H1 (cell line): ENCODE measurements around the gene MYDGF. TPM values are rescaled to one million over a fixed set of nuclear protein-coding genes. Genes with fewer than 3 reads are reported as not detected.

Experiments used
- CTCF ChIA-PET: fragments of 300-600 bp; sonication (Branson Sonifier 250); formaldehyde crosslinking; loops from one replicate; lab custom pipeline; 2021; ENCODE audit not compliant: partially characterized antibody; lab: Charles Lee
- POLR2A ChIA-PET: fragments of 300-600 bp; sonication (Branson Sonifier 250); formaldehyde crosslinking; loops from one replicate; lab custom pipeline; 2021; ENCODE audit warnings: inconsistent platforms; ENCODE audit not compliant: partially characterized antibody; lab: Charles Lee
- DNase-seq, 2 experiments: peaks; one replicate each; pipeline versions ENCODE4 v3.0.0 to v3.0.0-alpha.2; 2010 to 2022; ENCODE audit warnings: low spot score in 2 of 2, low read depth in 1 of 2, mixed read lengths in 1 of 2
- FAIRE-seq: peaks from 2 replicates; lab custom pipeline; 2011; peaks lifted over from hg19 to GRCh38; lab: Jason Lieb, UNC
- H2AFZ ChIP-seq: 2 replicates; pipeline ENCODE4 v1.8.1; 2012; ENCODE audit warnings: low read length, inconsistent platforms
- H2AK5ac ChIP-seq: 2 replicates; pipeline ENCODE4 v1.6.1; 2013; ENCODE audit warnings: low read depth, low read length
- H2BK120ac ChIP-seq: replicated peaks from 2 replicates; pipeline ENCODE3; 2013; ENCODE audit warnings: low read depth, low read length, inconsistent platforms
- H2BK12ac ChIP-seq: 2 replicates; pipeline ENCODE4 v1.6.1; 2013; ENCODE audit warnings: low read depth, low read length
- H2BK15ac ChIP-seq: 2 replicates; pipeline ENCODE4 v1.6.1; 2013; ENCODE audit warnings: low read length
- H2BK20ac ChIP-seq: 2 replicates; pipeline ENCODE4 v1.6.1; 2013; ENCODE audit warnings: low read length
- H2BK5ac ChIP-seq: 2 replicates; pipeline ENCODE4 v1.6.1; 2013; ENCODE audit warnings: low read depth, low read length
- H3K14ac ChIP-seq: 2 replicates; pipeline ENCODE4 v1.6.1; 2013; ENCODE audit warnings: inconsistent platforms; ENCODE audit not compliant: insufficient read length
- H3K18ac ChIP-seq: 2 replicates; pipeline ENCODE4 v1.6.1; 2013; ENCODE audit warnings: low read length; ENCODE audit errors: extremely low read depth
- H3K23ac ChIP-seq: 2 replicates; pipeline ENCODE4 v1.6.1; 2013; ENCODE audit warnings: inconsistent platforms; ENCODE audit not compliant: insufficient read length
- H3K23me2 ChIP-seq: 2 replicates; pipeline ENCODE4 v1.6.1; 2013; ENCODE audit warnings: low read depth, low read length
- H3K27ac ChIP-seq: 2 replicates; pipeline ENCODE4 v1.6.1; 2011; ENCODE audit warnings: low read depth, low read length, inconsistent platforms
- H3K27me3 ChIP-seq, 4 experiments: replicated peaks in 1 of 4; 1 replicate in 1 of 4; 2 replicates in 3 of 4; pipeline versions ENCODE4 v1.6.1 to v1.8.1; 2011 to 2013; ENCODE audit warnings: low read length in 3 of 4, mild to moderate bottlenecking in 3 of 4, inconsistent platforms in 2 of 4, mixed read lengths in 2 of 4, moderate library complexity in 1 of 4; ENCODE audit not compliant: control insufficient read depth in 3 of 4, insufficient read depth in 3 of 4; ENCODE audit errors: extremely low read depth in 1 of 4
- H3K36me3 ChIP-seq, 4 experiments: 2 replicates each; pipeline versions ENCODE4 v1.6.1 to v1.8.1; 2011 to 2013; ENCODE audit warnings: mild to moderate bottlenecking in 4 of 4, low read length in 3 of 4, moderate library complexity in 2 of 4, control low read depth in 1 of 4, inconsistent platforms in 1 of 4; ENCODE audit not compliant: insufficient read depth in 4 of 4, control insufficient read depth in 2 of 4
- H3K4ac ChIP-seq: replicated peaks from 2 replicates; pipeline ENCODE3; 2013; ENCODE audit warnings: low read length, low read depth, mixed read lengths, inconsistent platforms; ENCODE audit not compliant: insufficient read length
- H3K4me1 ChIP-seq, 4 experiments: replicated peaks in 1 of 4; 1 replicate in 1 of 4; 2 replicates in 3 of 4; pipeline versions ENCODE4 v1.6.1 to v1.8.1; 2011 to 2013; ENCODE audit warnings: low read length in 3 of 4, inconsistent platforms in 2 of 4, mixed read lengths in 1 of 4; ENCODE audit not compliant: insufficient read depth in 4 of 4, control insufficient read depth in 3 of 4
- H3K4me2 ChIP-seq, 2 experiments: 2 replicates each; pipeline versions ENCODE4 v1.6.1 to v1.8.1; 2011 to 2013; ENCODE audit warnings: low read depth in 2 of 2, low read length in 2 of 2, control low read depth in 1 of 2, inconsistent platforms in 1 of 2, mild to moderate bottlenecking in 1 of 2; ENCODE audit not compliant: insufficient read depth in 1 of 2
- H3K4me3 ChIP-seq, 4 experiments: fragments of 200-600, 300-600 bp in 1 of 4; sonication (generic), shearing (Covaris generic), sonication (Bioruptor Twin) in 1 of 4; 2 replicates each; pipeline versions ENCODE4 v1.5.1 to v1.8.1; 2011 to 2016; ENCODE audit warnings: low read length in 4 of 4, low read depth in 3 of 4, control low read depth in 2 of 4, inconsistent platforms in 2 of 4, mild to moderate bottlenecking in 2 of 4, mixed read lengths in 1 of 4, moderate library complexity in 1 of 4; ENCODE audit not compliant: insufficient read depth in 2 of 4; ENCODE audit errors: extremely low read depth in 1 of 4
- H3K56ac ChIP-seq: replicated peaks from 2 replicates; pipeline ENCODE3; 2013; ENCODE audit warnings: low read depth, mild to moderate bottlenecking, mixed read lengths, low read length, inconsistent platforms; ENCODE audit not compliant: insufficient read length
- H3K79me1 ChIP-seq: 2 replicates; pipeline ENCODE4 v1.6.1; 2013; ENCODE audit warnings: low read depth, low read length, control low read depth
- H3K79me2 ChIP-seq, 2 experiments: 2 replicates each; pipeline versions ENCODE4 v1.6.1 to v1.8.1; 2012 to 2013; ENCODE audit warnings: low read length in 2 of 2, mild to moderate bottlenecking in 2 of 2, inconsistent platforms in 1 of 2; ENCODE audit not compliant: insufficient read depth in 2 of 2, control insufficient read depth in 1 of 2
- H3K9ac ChIP-seq, 4 experiments: replicated peaks in 1 of 4; 1 replicate in 1 of 4; 2 replicates in 3 of 4; pipeline versions ENCODE4 v1.6.1 to v1.8.1; 2011 to 2013; ENCODE audit warnings: low read depth in 3 of 4, low read length in 3 of 4, control low read depth in 2 of 4, mild to moderate bottlenecking in 2 of 4, moderate library complexity in 2 of 4, inconsistent platforms in 1 of 4; ENCODE audit errors: extremely low read depth in 1 of 4
- H3K9me3 ChIP-seq, 2 experiments: 2 replicates each; pipeline versions ENCODE4 v1.6.1 to v1.8.1; 2012 to 2013; ENCODE audit warnings: mild to moderate bottlenecking in 2 of 2, moderate library complexity in 2 of 2, control low read depth in 1 of 2, inconsistent platforms in 1 of 2, low read depth in 1 of 2, low read length in 1 of 2, mixed read lengths in 1 of 2; ENCODE audit not compliant: insufficient read depth in 2 of 2
- H4K20me1 ChIP-seq, 2 experiments: replicated peaks in 1 of 2; 2 replicates each; pipeline versions ENCODE3 to v1.8.1; 2011 to 2013; ENCODE audit warnings: inconsistent platforms in 2 of 2, low read length in 2 of 2, mild to moderate bottlenecking in 1 of 2; ENCODE audit not compliant: insufficient read depth in 2 of 2, control insufficient read depth in 1 of 2
- H4K5ac ChIP-seq: 2 replicates; pipeline ENCODE4 v1.6.1; 2013; ENCODE audit warnings: low read length, low read depth, mixed read lengths, inconsistent platforms; ENCODE audit not compliant: insufficient read length
- H4K8ac ChIP-seq: 2 replicates; pipeline ENCODE4 v1.8.0; 2013; ENCODE audit warnings: mild to moderate bottlenecking, moderate library complexity, low read length, inconsistent platforms; ENCODE audit not compliant: insufficient read depth; ENCODE audit errors: extremely low read depth
- H4K91ac ChIP-seq: replicated peaks from 2 replicates; pipeline ENCODE3; 2013; ENCODE audit warnings: low read length, mixed read lengths, inconsistent platforms; ENCODE audit not compliant: insufficient read length
- ASH2L ChIP-seq: fragments of 200-600, 300-600 bp; sonication (generic); IDR thresholded peaks from one replicate; pipeline ENCODE4 v1.7.1; 2017; ENCODE audit warnings: low read length
- BACH1 ChIP-seq: IDR thresholded peaks from 2 replicates; pipeline ENCODE4 v1.6.1; 2012; ENCODE audit warnings: low read length, improper control_type of control experiment
- BRCA1 ChIP-seq: IDR thresholded peaks from 2 replicates; pipeline ENCODE4 v1.6.1; 2012; ENCODE audit warnings: low read depth, low read length, improper control_type of control experiment
- CHD1 ChIP-seq: IDR thresholded peaks from 2 replicates; pipeline ENCODE4 v1.6.1; 2012; ENCODE audit warnings: low read depth, low read length, improper control_type of control experiment
- POLR2A ChIP-seq, 2 experiments: IDR thresholded peaks; 1 replicate in 1 of 2; 2 replicates in 1 of 2; pipeline ENCODE4 v1.6.1; 2011; ENCODE audit warnings: low read depth in 2 of 2, low read length in 2 of 2, mild to moderate bottlenecking in 2 of 2; ENCODE audit errors: control extremely low read depth in 1 of 2
- RAD21 ChIP-seq, 2 experiments: IDR thresholded peaks in 1 of 2; conservative IDR thresholded peaks in 1 of 2; 2 replicates each; pipeline ENCODE4 v1.6.1; 2011; ENCODE audit warnings: low read depth in 2 of 2, low read length in 2 of 2, improper control_type of control experiment in 1 of 2, inconsistent platforms in 1 of 2, mild to moderate bottlenecking in 1 of 2, moderate library complexity in 1 of 2
- SIX5 ChIP-seq: IDR thresholded peaks from 2 replicates; pipeline ENCODE4 v1.6.1; 2011; ENCODE audit warnings: mild to moderate bottlenecking, low read depth, low read length
- SP1 ChIP-seq: IDR thresholded peaks from 2 replicates; pipeline ENCODE4 v1.6.1; 2011; ENCODE audit warnings: low read depth, low read length
- SP4 ChIP-seq: IDR thresholded peaks from 2 replicates; pipeline ENCODE4 v1.6.1; 2012; ENCODE audit warnings: low read length, inconsistent platforms
- TAF1 ChIP-seq: IDR thresholded peaks from 2 replicates; pipeline ENCODE4 v1.6.1; 2011; ENCODE audit warnings: mild to moderate bottlenecking, low read depth, low read length
- TBP ChIP-seq: IDR thresholded peaks from 2 replicates; pipeline ENCODE4 v1.6.1; 2011; ENCODE audit warnings: low read depth, low read length, improper control_type of control experiment
- WGBS, 2 experiments: shearing (Covaris generic) in 1 of 2; methylation state at CpG; one replicate each; pipeline versions ENCODE4 v1.1.6 to v1.1.7; 2013 to 2015; ENCODE audit warnings: low lambda C conversion rate in 2 of 2, mixed read lengths in 2 of 2, inconsistent platforms in 1 of 2, low coverage in 1 of 2, missing lambda C conversion rate in 1 of 2; ENCODE audit not compliant: insufficient replicate concordance in 2 of 2, insufficient coverage in 1 of 2, insufficient read length in 1 of 2; ENCODE audit errors: extremely low coverage in 1 of 2, missing lambda C conversion rate in 1 of 2; 5-methylcytosine and 5-hydroxymethylcytosine counted together
- polyA plus RNA-seq, 7 experiments: library from polyadenylated mRNA; depleted of rRNA in 3 of 7; stranded (reverse) in 5 of 7; unstranded in 2 of 7; fragments of >200 nt in 5 of 7; fragments of 200-250 nt in 2 of 7; gene quantifications; 1 replicate in 5 of 7; 2 replicates in 1 of 7; 4 replicates in 1 of 7; pipeline versions ENCODE4 v1.2.1 to v1.2.3, GENCODE V29; 2011 to 2013; ENCODE audit warnings: missing spikeins in 2 of 7, mixed read lengths in 2 of 7
- total RNA-seq: library from RNA; stranded (reverse); fragmentation: NEBNext Ultra II Directional; extraction: Animal tissue kit (Norgen Biotek cat#: 25700); gene quantifications from 2 replicates; pipeline ENCODE4 v1.2.1, GENCODE V29; 2021
- TF ChIP-seq, protein P1 (sequence below), 3 experiments: IDR thresholded peaks; 1 replicate in 2 of 3; 2 replicates in 1 of 3; pipeline versions ENCODE4 v1.5.1 to v1.6.1; 2011; ENCODE audit warnings: low read length in 3 of 3, mild to moderate bottlenecking in 3 of 3, inconsistent platforms in 2 of 3, low read depth in 1 of 3, moderate library complexity in 1 of 3; ENCODE audit not compliant: insufficient read depth in 1 of 3; ENCODE audit errors: control extremely low read depth in 1 of 3

Gene MYDGF
- total and polyA plus RNA-seq, 2 of the 8 experiments (the other 6 are each of a cell fraction or from before 2014, with no cell fraction given): 40.6 to 51.1 TPM

DNA sequence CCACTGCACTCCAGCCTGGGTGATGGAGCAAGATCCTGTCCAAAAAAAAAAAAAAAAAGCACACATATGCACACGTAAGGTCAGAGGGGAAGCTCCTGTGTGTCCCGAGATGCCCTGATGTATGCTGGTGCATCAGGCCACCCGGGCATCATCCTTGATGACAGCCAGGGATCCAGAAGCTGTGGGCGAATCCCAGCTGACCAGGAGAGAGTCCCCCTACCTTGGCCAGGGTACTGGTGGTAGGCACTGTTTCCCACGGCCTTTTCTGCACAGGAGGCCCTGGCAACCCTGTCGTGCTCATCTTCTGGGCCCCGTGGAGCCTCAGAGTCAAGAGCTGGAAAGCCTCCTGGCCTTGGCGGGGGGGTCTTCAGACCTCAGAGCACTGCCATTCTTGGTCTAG is 14.0 kb downstream of the MYDGF start:
- Histone ChIP-seq H3K36me3 (peaks cover 2 to 14% (median 8%) of the 10 kb centered on the region in 4 experiments; a peak in 7 of 8 replicates), H4K5ac (no peak overlapping the region), H3K79me1 (no peaks in the 10 kb centered on the region; the same call in 1 of the 2 replicates), H3K4me2 (no peak overlapping the region), H2AFZ (no peak overlapping the region), H3K9ac (no peak overlapping the region), H3K4me3 (no peak overlapping the region), H2BK120ac (no peak overlapping the region), H3K18ac (no peak overlapping the region), H2BK5ac (no peak overlapping the region), H3K4me1 (no peaks in the 10 kb centered on the region), H3K27ac (no peak overlapping the region), H2BK12ac (no peak overlapping the region), H3K23me2 (no peaks in the 10 kb centered on the region), H2BK20ac (no peak overlapping the region), H3K4ac (no peak overlapping the region), H3K23ac (no peak overlapping the region), H3K79me2 (no peaks in the 10 kb centered on the region), H4K91ac (no peak overlapping the region), H2AK5ac (no peak overlapping the region), H2BK15ac (no peak overlapping the region), H3K14ac (no peak overlapping the region), H4K20me1 (peaks cover 0 to 9% of the 10 kb centered on the region in 2 experiments), H3K9me3 (no peaks in the 10 kb centered on the region), H4K8ac (no peak overlapping the region), H3K56ac (no peak overlapping the region), H3K27me3 (no peaks in the 10 kb centered on the region)
- no peak for FAIRE-seq
- 97% methylated on average over 6 of the region's 8 CpGs; no CpG with 5 or more reads in 1 of the 2 experiments for WGBS, 2 experiments
- DNase-seq: no peak
- ChIA-PET CTCF (interaction anchor here (0.6 to 2.3 kb wide), 11 partner anchors 12 to 430 kb away, joined by 3 to 9 read pairs (median 4); no protein-coding TSS in a partner anchor), POLR2A (interaction anchor here (0.8 kb wide), 1 partner anchor 21 kb away, joined by 4 read pairs; no protein-coding TSS in a partner anchor)
- TF ChIP-seq POLR2A (IDR thresholded peaks at IDR 0.05; ENCODE audit: control extremely low read depth in 1 of 2, low read depth in 2 of 2, low read length in 2 of 2) (no peak), CHD1 (no peak), TAF1 (no peak), SIX5 (no peak), SP4 (no peak), BACH1 (no peak), ASH2L (no peak), BRCA1 (no peak), RAD21 (IDR thresholded peaks at IDR 0.05 in 1 of 2, conservative IDR thresholded peaks at IDR 0.05 in 1 of 2; ENCODE audit: low read depth in 2 of 2, low read length in 2 of 2) (no peak), SP1 (no peak), TBP (no peak)
- TF ChIP-seq, protein P1, sequence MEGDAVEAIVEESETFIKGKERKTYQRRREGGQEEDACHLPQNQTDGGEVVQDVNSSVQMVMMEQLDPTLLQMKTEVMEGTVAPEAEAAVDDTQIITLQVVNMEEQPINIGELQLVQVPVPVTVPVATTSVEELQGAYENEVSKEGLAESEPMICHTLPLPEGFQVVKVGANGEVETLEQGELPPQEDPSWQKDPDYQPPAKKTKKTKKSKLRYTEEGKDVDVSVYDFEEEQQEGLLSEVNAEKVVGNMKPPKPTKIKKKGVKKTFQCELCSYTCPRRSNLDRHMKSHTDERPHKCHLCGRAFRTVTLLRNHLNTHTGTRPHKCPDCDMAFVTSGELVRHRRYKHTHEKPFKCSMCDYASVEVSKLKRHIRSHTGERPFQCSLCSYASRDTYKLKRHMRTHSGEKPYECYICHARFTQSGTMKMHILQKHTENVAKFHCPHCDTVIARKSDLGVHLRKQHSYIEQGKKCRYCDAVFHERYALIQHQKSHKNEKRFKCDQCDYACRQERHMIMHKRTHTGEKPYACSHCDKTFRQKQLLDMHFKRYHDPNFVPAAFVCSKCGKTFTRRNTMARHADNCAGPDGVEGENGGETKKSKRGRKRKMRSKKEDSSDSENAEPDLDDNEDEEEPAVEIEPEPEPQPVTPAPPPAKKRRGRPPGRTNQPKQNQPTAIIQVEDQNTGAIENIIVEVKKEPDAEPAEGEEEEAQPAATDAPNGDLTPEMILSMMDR (IDR thresholded peaks at IDR 0.05; ENCODE audit: control extremely low read depth in 1 of 3, insufficient read depth in 1 of 3, low read depth in 1 of 3, low read length in 3 of 3): no peak
